Mesothelial cell of epicardium (in vitro differentiated cells): ENCODE results near the gene CHRNB2. TPM values are rescaled to one million over a fixed set of nuclear protein-coding genes. Genes with fewer than 3 reads are reported as not detected.
A peak's percentile ranks its signal among the peaks of the same experiment; 100 is the strongest.

Source experiments
- DNase-seq, 2 experiments: peaks; one replicate each; pipeline ENCODE4 v3.0.0; 2021; ENCODE audit warnings: low spot score in 2 of 2; ENCODE audit not compliant: unreplicated experiment in 2 of 2
- H3K27ac Mint-ChIP-seq: 2 replicates; pipeline ENCODE4 v1.8.0; 2021; ENCODE audit warnings: mixed read lengths
- H3K27me3 Mint-ChIP-seq: 2 replicates; pipeline ENCODE4 v1.8.0; 2021; ENCODE audit warnings: low read depth, mixed read lengths
- H3K36me3 Mint-ChIP-seq: 2 replicates; pipeline ENCODE4 v1.8.0; 2021; ENCODE audit warnings: mixed read lengths
- H3K4me1 Mint-ChIP-seq: 2 replicates; pipeline ENCODE4 v1.8.0; 2021; ENCODE audit warnings: mixed read lengths
- H3K4me3 Mint-ChIP-seq: 2 replicates; pipeline ENCODE4 v1.8.0; 2021; ENCODE audit warnings: mild to moderate bottlenecking, moderate library complexity, mixed read lengths
- H3K9me3 Mint-ChIP-seq: 2 replicates; pipeline ENCODE4 v1.8.0; 2021; ENCODE audit warnings: mixed read lengths
- total RNA-seq: library from RNA; stranded (reverse); gene quantifications from 3 replicates; pipeline ENCODE4 v1.2.1, GENCODE V29; 2021
- TF ChIP-seq, protein P1 (sequence below): fragments of 200-600 bp; sonication (generic); IDR thresholded peaks from one replicate; pipeline ENCODE4 v1.5.0; 2021; ENCODE audit warnings: antibody characterized with exemption; ENCODE audit not compliant: unreplicated experiment

CHRNB2 gene
- total RNA-seq, 1 donor from 2014 or later, result 0.31 TPM

GRCh38 chr1:154553056-154554030 is 14.2 kb upstream of the CHRNB2 start:
- no peaks in the 10 kb centered on the region for H3K27me3 Mint-ChIP-seq
- no peak for DNase-seq
- H3K36me3 Mint-ChIP-seq, result peaks cover 38% of the 10 kb centered on the region
- no peak overlapping the region for H3K4me3 Mint-ChIP-seq
- no peaks in the 10 kb centered on the region for H3K9me3 Mint-ChIP-seq
- TF ChIP-seq, protein P1, sequence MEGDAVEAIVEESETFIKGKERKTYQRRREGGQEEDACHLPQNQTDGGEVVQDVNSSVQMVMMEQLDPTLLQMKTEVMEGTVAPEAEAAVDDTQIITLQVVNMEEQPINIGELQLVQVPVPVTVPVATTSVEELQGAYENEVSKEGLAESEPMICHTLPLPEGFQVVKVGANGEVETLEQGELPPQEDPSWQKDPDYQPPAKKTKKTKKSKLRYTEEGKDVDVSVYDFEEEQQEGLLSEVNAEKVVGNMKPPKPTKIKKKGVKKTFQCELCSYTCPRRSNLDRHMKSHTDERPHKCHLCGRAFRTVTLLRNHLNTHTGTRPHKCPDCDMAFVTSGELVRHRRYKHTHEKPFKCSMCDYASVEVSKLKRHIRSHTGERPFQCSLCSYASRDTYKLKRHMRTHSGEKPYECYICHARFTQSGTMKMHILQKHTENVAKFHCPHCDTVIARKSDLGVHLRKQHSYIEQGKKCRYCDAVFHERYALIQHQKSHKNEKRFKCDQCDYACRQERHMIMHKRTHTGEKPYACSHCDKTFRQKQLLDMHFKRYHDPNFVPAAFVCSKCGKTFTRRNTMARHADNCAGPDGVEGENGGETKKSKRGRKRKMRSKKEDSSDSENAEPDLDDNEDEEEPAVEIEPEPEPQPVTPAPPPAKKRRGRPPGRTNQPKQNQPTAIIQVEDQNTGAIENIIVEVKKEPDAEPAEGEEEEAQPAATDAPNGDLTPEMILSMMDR, result no peak
- peaks cover 34% of the 10 kb centered on the region for H3K4me1 Mint-ChIP-seq
- no peak overlapping the region for H3K27ac Mint-ChIP-seq

DNA sequence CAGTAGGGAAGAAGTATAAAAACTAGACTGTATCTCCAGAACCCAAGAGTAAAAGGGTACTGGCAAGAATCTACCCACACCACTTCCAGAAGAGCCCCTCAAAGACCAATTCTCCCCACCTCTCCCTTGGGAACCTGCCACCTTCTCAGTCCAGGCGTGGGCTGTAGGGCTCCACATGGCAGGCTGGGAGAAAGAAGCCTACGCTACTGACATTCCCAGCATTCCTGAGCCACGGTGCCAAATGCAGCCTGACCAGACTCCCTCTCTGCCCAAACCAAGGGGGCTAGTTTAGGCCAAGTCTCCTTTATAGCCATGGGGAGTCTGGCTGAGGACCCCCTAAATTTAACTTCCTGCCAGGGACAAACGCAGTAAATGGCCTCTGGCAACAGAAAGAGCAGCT is 11.2 kb upstream of the CHRNB2 start:
- Mint-ChIP-seq H3K4me3 (peak overlapping the region; percentile 88), H3K36me3 (peaks cover 21% of the 10 kb centered on the region), H3K27ac (peak overlapping the region; percentile 90), H3K9me3 (no peaks in the 10 kb centered on the region), H3K27me3 (no peaks in the 10 kb centered on the region), H3K4me1 (peaks cover 33% of the 10 kb centered on the region)
- TF ChIP-seq, protein P1, result no peak
- DNase-seq, result no peak

DNA sequence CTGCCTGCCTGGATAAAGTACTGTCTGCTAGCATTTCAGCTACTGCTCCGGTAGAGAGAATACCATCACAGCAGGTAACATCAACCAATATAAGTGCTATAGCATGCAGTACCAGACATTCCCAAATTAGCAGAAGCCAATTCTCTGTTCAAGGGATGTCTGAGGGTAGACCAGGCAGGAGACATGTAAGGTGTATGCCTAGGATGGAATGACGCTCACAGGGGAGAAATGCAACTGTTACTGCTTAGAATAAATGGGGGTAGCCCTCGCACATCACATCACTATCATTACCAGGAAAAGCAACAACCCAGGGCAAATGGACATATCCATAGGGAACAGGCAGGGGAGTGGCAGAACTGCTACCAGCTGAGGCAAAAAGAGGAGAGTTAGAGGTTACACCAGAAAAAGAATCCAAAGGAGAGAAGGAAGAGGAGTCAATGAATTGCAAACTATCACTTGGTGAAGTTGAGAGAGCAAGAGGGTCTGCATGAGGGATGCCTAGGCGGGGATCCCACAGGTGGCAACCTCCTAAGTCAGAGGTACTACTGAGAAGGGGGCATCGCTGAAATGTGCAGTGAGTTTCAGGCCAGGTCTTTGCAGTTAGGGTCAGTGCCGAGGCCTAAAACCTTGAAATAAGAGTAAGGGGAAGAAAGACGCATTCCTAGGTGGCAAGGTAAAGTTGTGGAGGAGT is 10.2 kb upstream of the CHRNB2 start:
- Mint-ChIP-seq H3K36me3 (peaks cover 19% of the 10 kb centered on the region), H3K27me3 (no peaks in the 10 kb centered on the region), H3K4me3 (peak overlapping the region; percentile 88), H3K9me3 (no peaks in the 10 kb centered on the region), H3K4me1 (peaks cover 33% of the 10 kb centered on the region), H3K27ac (peak overlapping the region; percentile 90)
- TF ChIP-seq, protein P1, result no peak
- DNase-seq, result no peak

- peaks cover 14% of the 10 kb centered on the region for H3K36me3 Mint-ChIP-seq
- peak within 1 kb of the TSS; percentile 88 for H3K4me3 Mint-ChIP-seq
- peaks cover 33% of the 10 kb centered on the region for H3K4me1 Mint-ChIP-seq
- no peaks in the 10 kb centered on the region for H3K9me3 Mint-ChIP-seq
- TF ChIP-seq, protein P1, result no peak
- DNase-seq, result peak; percentile 43 to 58
- no peaks in the 10 kb centered on the region for H3K27me3 Mint-ChIP-seq
- peak within 1 kb of the TSS; percentile 99 for H3K27ac Mint-ChIP-seq
Measured at GRCh38 chr1:154557939-154558719, 9.4 kb upstream of the CHRNB2 start, which contains the start of gene UBE2Q1. UBE2Q1 (minus strand) TSS chr1:154558662; CDS start chr1:154558553, 109 bp downstream.
